KOPT-K1 (cell line): ENCODE results near the gene NDST1.

ENCODE experiments used
- H3K27ac ChIP-seq: fragments of 200-600 bp; sonication (generic); 2 replicates; pipeline ENCODE4 v1.5.1; 2016; ENCODE audit warnings: antibody characterized with exemption, mild to moderate bottlenecking, low read depth, low read length; ENCODE audit not compliant: poor library complexity, severe bottlenecking
- H3K36me3 ChIP-seq: fragments of 200-600 bp; sonication (generic); 2 replicates; pipeline ENCODE4 v1.5.1; 2017; ENCODE audit warnings: antibody characterized with exemption, mild to moderate bottlenecking, low read length, moderate library complexity; ENCODE audit not compliant: insufficient read depth
- H3K9me3 ChIP-seq: fragments of 200-600 bp; sonication (generic); 2 replicates; pipeline ENCODE4 v1.5.1; 2017; ENCODE audit warnings: antibody characterized with exemption, low read length, mild to moderate bottlenecking; ENCODE audit not compliant: insufficient read depth, poor library complexity, severe bottlenecking

NDST1 gene

DNA sequence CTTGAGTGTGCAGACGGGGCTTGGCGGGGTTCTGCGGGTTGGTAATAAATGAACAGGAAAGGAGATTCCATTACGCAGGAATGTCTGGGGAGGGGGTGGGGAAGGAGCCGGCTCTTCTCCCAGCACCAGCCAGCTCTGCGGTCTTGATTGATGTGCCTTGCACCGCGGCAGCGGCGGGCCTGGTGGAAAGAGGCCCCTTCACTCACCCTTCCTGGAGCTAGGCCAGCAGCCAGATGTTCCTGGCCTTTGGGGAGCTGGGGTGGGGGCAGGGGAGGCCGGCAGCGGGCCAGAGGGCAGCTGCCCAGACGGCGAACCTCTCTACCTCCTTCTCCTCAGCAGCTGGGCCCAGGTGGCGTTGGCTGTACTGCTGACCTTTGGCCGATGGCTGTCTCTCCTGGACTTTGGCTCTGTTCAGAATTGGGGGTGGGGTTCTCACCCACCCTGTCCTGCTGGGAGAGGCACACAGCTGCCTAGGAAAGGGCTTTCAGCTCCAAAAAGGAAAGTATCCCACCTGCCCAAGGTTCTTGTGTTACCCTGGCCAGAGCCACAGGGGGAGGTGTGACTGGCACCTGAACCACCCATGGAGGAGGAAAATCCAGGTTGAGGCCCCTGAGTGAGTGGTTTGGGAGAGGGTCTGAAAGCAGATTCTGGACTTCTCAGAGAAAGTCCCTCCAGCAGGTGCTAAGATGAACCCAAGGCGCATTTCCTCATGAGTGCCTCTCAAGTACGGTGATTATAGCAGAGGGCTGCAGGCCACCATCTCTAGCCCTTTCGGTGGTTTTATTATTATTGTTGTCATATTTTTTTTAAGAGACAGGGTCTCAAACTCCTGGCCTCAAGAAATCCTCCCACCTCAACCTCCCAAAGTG lies 74.5 kb downstream of the NDST1 start:
- Histone ChIP-seq H3K36me3 (no peaks in the 10 kb centered on the region), H3K9me3 (no peaks in the 10 kb centered on the region), H3K27ac (no peak overlapping the region)

DNA sequence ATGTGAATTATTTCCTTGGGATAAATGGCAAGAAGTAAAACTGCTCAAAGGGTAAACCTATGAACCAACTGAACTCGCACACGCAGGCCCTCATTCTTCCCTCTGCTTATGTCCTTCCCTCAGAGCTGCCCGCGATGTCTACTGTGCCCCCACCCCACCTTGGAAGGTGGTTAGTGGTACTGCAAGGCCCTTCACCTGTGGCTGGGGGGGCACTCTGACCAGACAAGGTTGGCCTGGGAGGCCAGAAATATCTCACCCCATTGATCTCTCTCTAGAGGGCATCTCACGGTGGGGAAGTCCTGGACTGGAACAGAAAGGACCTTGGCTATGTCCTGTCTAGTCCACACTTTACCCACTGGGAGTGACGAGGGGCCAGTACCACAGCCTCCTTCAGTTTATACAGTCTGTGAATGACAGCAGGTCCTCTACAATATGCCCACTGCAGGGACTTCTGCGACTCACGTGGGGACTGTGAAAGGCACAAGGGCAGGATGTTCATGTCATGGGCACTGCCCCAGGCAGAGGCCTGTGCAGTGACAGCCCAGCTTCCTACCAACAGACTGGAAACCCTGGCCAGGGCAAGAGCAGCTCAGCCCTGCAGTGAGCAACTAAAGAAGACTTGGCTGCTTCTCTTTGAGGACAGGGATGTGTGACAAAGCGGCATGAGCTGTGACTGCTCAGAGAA lies 75.8 kb downstream of the NDST1 start:
- Histone ChIP-seq H3K9me3 (no peaks in the 10 kb centered on the region), H3K36me3 (no peaks in the 10 kb centered on the region), H3K27ac (no peak overlapping the region)

DNA sequence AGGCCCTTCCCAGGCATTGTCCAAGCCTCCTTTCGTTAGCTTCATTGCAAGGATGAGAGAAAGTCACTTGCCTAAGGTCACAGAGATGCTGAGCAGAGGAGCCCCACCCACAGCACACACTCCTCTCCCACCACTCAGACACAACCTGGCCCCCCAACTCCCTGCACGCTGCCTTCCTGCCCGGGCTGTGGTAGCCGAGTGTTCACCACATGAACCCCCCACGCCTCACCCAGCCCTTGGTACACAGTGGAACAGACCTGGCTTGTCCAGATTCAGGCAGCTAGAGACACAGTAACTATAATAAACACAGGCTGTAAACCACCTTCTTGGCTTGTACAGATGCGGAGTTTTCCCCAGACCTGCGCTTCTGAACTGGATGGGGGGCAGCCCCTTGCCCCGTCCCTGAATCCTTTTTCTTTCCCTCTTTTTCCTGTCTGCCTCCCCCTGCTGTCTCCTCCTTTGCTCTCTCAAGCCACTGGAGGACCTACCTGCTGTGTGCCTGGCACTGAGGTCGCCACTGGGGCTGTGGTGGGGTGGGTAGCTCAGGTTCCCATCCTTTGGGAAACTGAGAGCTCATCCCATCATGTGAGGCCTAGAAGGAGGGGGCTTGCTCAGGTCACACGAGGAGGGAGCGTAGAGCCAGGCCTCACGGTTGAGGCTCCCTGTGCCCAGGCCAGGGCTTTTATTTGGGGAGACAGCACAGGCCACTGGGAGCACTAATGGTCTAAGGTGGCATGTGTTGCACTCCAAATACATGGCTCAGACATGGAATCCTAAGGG lies 76.8 kb downstream of the NDST1 start:
- no peak overlapping the region for H3K27ac ChIP-seq
- no peaks in the 10 kb centered on the region for H3K9me3 ChIP-seq
- no peaks in the 10 kb centered on the region for H3K36me3 ChIP-seq

DNA sequence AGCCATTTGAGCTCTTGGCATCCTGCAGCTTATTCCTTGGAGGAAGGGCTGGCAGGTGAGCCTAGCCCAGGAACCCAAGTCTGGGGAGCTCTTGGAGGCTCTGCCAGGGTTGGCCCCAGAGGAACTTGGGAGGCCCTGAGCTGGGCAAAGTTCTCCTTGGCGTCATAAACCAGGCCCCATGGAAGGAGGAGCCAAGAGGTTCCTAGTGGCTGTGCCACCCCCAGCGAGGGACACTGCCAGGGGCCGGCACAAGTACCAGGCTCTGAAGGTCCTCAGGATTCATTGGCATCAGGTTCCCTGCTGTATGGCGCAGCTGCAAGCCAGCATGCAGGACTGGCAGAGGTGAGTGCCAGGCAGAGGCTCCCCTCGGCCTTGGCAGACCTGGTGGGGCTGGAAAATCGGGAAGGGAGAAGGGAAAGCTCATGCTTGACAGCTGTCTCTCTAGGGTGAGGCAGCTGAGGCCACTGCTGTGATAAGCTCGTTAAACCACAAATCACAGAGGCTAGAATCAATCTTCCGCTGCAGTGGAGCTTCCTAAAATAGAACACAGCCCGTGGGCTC lies 77.9 kb downstream of the NDST1 start:
- Histone ChIP-seq H3K36me3 (no peaks in the 10 kb centered on the region), H3K27ac (no peak overlapping the region), H3K9me3 (no peaks in the 10 kb centered on the region)

DNA sequence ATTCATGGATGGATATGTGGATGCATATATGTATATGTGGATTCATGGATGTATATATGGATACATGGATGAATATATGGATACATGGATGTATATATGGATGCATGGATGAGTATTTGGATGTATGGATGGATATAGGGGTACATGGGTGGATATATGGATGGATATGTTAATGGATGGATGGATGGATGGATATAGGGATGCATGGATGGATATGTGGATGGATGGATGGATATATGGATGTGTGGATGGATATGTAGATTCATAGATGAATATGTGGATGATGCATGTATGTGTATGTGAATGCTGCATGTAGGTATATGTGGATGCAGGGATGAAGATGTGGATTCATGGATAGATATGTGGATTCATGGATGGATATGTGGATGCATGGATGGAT lies 79.1 kb downstream of the NDST1 start:
- Histone ChIP-seq H3K9me3 (no peaks in the 10 kb centered on the region), H3K27ac (no peak overlapping the region), H3K36me3 (no peaks in the 10 kb centered on the region)

DNA sequence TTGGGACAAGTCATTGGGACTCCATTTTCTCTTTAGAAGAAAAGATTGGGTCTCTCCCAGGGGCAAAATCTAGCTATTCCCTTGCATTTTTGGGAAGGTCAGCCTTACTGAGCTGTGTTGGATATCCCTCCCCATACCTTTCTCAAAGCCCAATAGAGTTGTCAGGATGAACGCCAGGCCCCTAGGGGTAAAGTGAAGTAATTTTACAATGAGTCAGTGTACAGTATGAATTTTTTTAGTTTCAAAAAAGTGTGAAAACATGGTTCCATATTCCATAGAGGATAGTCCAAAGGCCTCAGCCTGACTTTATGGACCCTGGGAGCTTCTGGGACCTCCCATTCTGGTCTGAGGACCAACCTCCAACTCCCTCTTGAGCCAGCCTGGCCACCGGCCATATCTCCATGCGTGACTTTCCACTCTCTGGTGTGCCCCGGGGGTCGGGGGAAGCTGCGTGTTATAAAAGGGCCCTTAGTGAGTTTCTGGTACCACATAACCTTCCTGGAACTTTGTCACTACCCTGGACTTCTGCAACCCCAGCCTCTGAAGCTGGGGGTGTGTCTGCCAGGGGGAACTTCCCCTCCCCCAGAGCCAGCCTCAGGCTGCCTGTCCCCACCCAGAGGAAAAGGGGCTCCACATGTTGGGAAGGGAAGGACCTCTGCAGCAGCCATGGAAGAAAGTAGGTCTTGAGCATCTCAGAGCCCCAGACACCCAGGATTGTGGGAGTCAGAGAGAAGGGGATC lies 80.1 kb downstream of the NDST1 start:
- Histone ChIP-seq H3K27ac (no peak overlapping the region), H3K36me3 (no peaks in the 10 kb centered on the region), H3K9me3 (no peaks in the 10 kb centered on the region)

DNA sequence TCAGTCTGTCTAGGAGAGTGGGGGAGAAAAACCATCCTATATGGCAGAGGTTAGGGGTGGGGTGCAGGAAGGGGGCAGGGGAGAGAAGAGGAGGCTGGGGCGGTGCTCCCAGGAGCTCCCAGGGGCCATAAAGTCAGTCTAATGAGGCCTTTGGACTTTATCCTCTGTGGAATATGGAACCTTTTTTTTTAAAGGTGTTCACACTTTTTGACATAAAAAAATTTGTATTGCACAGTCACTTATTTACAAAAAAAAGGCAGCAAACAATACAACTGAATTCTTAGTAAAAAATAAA lies 80.6 kb downstream of the NDST1 start:
- H3K36me3 ChIP-seq, result no peaks in the 10 kb centered on the region
- H3K27ac ChIP-seq, result no peak overlapping the region
- H3K9me3 ChIP-seq, result no peaks in the 10 kb centered on the region

DNA sequence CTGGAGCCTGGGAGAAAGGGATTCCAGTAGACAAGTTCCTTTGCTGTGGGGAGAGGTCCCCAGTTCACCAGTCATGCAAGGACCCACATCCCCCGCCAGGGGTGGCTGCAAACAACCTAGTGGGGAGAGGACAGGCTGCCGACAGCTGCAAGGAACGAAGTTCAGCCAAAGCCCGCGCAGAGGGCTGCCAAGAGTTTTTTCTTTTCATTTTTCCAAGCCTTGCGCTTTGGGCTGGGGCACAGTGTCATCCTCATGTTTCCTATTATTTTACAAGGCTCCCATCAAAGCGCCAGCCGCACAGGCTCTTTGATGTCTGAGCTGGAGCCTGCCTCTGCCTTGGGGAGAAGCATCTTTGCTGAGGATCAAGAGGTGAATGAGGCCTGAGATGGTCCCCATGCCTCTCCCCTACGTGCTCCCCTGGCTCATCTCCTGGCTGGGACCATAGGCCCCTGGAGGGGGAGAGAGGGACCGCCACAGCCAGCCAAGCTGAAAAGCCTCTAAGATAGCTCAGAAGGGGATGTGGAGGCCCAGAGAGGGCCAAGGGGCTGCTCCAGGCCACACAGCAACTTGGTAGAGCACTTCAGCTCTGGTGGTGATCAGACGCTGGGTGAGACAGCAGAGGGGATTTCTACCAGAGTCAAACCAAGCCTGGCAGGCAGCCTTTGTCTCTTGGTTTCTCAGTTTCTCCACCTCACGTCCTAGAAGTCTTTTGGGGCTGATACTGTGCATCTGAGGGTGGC lies 82.1 kb downstream of the NDST1 start:
- H3K36me3 ChIP-seq, result no peaks in the 10 kb centered on the region
- no peak overlapping the region for H3K27ac ChIP-seq
- no peaks in the 10 kb centered on the region for H3K9me3 ChIP-seq

DNA sequence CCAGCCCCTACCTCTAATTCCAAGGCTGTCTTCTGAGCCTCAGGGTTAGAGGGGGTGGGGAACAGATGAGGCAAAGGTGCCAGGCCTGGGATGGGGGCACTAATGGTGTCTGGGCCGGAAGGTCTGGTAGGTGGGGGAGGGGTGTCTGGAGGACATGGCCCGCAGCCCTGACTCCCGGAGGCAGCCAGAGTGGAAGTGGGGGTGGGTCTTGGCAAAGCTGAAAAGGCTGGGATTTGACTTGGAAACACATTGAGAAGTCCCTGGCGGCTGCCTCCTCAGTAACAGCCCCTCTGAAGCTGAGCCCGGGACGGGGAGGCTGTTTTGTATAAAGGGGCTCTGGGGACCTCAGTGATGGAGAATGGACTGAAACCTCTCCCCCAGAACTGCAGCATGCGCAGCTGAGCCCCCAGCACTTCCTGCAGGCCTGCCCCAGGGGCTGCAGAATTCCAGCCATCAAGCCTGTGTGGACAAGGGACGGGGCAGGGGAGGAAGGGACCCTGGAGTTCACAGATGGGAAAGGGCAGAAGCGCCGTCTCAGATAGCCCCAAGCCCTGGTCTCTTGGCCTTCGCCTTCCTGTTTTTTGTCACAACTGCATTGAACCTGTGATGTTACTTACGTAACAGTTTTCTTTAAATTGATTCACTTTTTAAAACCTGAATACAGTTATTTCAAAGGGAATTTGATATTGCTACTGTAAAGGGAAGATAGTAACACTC lies 83.2 kb downstream of the NDST1 start:
- no peaks in the 10 kb centered on the region for H3K9me3 ChIP-seq

DNA sequence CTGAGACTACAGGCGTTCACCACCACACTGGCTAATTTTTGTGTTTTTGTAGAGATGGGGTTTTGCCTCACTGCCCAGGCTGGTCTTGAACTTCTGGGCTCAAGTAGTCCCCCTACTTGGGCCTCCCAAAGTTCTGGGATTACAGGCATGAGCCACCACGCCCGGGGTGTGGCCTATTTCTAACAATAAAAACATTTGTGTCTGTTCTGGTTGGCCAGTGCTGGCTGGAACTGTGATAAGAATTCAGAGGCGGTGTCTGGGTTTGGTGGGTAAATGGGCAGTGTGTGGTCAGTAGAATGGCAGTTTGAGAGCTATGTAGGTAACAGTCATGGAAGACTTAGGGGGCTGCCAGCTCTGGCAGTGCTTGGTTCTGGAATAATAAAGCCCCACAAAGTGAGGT lies 85.7 kb downstream of the NDST1 start:
- Histone ChIP-seq H3K36me3 (no peaks in the 10 kb centered on the region), H3K27ac (no peak overlapping the region), H3K9me3 (no peaks in the 10 kb centered on the region)

More for the DNA sequence above, 83.2 kb downstream of the NDST1 start:
- Histone ChIP-seq H3K36me3 (no peaks in the 10 kb centered on the region), H3K27ac (no peak overlapping the region)

DNA sequence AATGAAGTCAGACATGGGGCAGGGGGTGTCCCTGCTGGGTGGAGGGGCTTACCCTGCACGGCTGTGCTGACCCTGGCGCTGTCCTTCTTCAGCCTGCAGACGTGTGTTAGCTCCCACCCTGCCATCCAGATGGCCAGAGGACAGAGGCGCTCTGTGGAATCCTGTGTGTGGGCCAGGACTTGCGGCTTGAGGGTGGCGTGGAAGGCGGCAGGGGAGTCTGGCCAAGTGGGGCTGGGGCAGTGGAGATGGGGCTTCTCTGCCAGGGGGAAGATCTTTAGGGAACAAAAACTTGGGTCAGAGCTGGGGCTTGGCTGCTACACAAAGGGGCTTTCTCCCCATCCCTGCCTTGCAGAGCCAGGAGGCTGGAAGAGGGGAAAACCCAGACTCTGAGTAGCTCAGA lies 86.1 kb downstream of the NDST1 start:
- H3K9me3 ChIP-seq, result no peaks in the 10 kb centered on the region
- no peak overlapping the region for H3K27ac ChIP-seq
- no peaks in the 10 kb centered on the region for H3K36me3 ChIP-seq

DNA sequence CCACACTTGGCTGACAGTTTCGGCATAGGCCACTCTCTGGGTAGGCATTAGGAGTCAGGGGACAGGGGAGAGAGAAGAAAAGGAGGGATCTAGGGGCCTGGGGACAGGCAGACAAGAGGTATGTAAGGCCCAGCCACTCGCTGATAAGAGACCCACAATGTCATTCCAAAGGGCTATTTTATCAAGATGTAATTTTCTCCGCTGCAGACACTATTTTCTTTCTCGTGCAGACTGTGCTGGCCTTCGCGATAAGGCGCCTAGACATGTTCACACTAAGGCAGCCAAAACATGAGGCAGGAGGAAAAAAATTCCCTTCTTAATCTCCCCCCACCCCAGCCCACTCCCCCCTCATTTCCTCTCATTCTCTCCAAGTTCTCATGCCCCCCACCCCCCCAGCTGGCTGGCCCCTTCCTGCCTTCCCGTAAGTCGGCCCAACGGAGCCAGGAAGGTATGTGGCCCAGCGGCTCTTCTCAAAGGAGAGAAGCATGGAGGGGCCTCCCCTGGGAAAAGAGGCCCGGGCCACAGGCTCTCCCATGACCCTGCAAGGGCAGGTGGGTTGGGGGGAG lies 87.6 kb downstream of the NDST1 start:
- no peaks in the 10 kb centered on the region for H3K9me3 ChIP-seq
- H3K27ac ChIP-seq, result no peak overlapping the region
- no peaks in the 10 kb centered on the region for H3K36me3 ChIP-seq

DNA sequence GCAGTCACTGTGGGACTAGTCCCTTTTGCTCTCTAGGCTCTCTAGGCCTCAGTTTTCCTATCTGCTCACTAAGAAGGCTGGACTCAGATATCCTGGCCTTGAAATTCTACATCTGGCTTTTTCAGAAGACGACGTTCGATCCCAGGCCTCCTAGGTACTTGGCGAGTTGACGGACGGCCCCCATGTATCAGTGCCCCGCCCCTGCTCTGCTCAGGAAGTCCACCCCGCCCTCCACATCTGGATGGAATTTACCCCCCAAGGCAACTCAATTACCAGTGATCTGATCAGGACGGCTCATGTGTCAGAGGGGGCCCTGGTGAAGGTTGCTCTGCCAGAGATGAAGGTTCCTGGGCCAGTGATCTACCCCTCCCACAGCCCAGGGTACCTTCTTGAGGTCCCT lies 88.4 kb downstream of the NDST1 start:
- H3K36me3 ChIP-seq, result no peaks in the 10 kb centered on the region
- no peaks in the 10 kb centered on the region for H3K9me3 ChIP-seq
- H3K27ac ChIP-seq, result no peak overlapping the region
